Stimulated activated CD4-positive, alpha-beta T cell treated with anti-CD3 and anti-CD28 coated beads, Interleukin-2, amount 100 ng/mL, for 4 hours (primary cell): ENCODE measurements around the gene IRX1.

Experiments used
- DNase-seq: peaks from one replicate; pipeline ENCODE4 v3.0.0-alpha.2; 2020; ENCODE audit warnings: low read depth

IRX1 gene

GRCh38 chr5:3650868-3651267 lies 55.2 kb downstream of the IRX1 start:
- DNase-seq, result no peak
